Transverse colon (tissue), 4 donors: ENCODE data around the gene ZFAND2A.

Experiments used
- EP300 ChIP-seq: sonication (generic); formaldehyde crosslinking; IDR thresholded peaks from one replicate; pipeline ENCODE4 v1.6.1; 2017; ENCODE audit warnings: antibody characterized with exemption, low read depth
- POLR2A ChIP-seq: fragments of 450-650 bp; IDR thresholded peaks from one replicate; pipeline ENCODE4 v1.6.1; 2016; ENCODE audit warnings: antibody characterized with exemption, mild to moderate bottlenecking, moderate library complexity
- POLR2AphosphoS5 ChIP-seq, 3 donors: sonication (generic); formaldehyde crosslinking; IDR thresholded peaks; one replicate each; pipeline ENCODE4 v1.6.1; 2016; ENCODE audit warnings: antibody characterized with exemption in 3 of 3
- TF ChIP-seq, protein P1 (sequence below), 5 experiments: fragments of 200-600 bp in 3 of 5; fragments of 450-650 bp in 2 of 5; sonication (generic) in 3 of 5; IDR thresholded peaks; 1 replicate in 2 of 5; 2 replicates in 3 of 5; pipeline ENCODE4 v1.5.1; 2016 to 2017; ENCODE audit warnings: antibody characterized with exemption in 5 of 5, inconsistent platforms in 3 of 5, mild to moderate bottlenecking in 2 of 5, moderate library complexity in 1 of 5

DNA sequence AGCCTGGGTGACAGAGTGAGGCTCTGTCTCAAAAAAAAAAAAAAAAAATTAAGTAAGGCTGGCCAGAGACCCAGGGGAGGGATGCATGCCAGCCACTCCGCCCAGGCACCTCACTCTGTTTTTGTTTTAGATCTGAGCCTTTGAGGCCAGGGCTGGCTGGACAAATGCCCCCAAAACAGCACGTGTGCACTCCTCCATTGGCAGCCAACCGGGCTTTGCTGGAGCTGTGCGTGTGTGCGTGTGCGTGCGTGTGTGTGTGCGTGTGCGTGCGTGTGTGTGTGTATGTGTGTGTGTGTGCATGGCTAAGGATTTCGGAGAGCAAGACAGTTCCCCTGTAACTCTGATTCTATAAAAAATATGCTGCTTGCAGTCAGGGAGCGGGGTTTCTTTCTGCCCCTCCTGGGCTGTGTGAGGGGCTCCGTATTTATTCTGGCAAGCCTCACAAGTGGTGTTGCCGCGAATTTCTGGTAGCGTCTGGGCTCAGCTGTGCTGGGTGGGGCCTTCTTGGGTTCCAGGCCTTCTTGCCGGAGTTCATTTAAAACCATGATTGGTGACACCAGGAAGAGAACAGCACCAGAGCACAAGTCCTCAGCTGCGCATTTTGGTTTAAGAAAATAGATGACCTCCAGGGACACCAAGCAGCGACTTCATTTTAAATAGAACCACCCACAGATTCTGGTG is 44.6 kb upstream of the ZFAND2A start:
- TF ChIP-seq EP300 (no peak), POLR2A (no peak), POLR2AphosphoS5 (IDR thresholded peaks at IDR 0.05) (no peak)
- TF ChIP-seq, protein P1, sequence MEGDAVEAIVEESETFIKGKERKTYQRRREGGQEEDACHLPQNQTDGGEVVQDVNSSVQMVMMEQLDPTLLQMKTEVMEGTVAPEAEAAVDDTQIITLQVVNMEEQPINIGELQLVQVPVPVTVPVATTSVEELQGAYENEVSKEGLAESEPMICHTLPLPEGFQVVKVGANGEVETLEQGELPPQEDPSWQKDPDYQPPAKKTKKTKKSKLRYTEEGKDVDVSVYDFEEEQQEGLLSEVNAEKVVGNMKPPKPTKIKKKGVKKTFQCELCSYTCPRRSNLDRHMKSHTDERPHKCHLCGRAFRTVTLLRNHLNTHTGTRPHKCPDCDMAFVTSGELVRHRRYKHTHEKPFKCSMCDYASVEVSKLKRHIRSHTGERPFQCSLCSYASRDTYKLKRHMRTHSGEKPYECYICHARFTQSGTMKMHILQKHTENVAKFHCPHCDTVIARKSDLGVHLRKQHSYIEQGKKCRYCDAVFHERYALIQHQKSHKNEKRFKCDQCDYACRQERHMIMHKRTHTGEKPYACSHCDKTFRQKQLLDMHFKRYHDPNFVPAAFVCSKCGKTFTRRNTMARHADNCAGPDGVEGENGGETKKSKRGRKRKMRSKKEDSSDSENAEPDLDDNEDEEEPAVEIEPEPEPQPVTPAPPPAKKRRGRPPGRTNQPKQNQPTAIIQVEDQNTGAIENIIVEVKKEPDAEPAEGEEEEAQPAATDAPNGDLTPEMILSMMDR (IDR thresholded peaks at IDR 0.05), result no peak
